Measurements from ENCODE around the gene PRKAG2. TPM values are rescaled to one million over a fixed set of nuclear protein-coding genes. Genes with fewer than 3 reads are reported as not detected.

PRKAG2 gene
- total RNA-seq, 1 donor from 2014 or later, result 20.6 TPM

DNA sequence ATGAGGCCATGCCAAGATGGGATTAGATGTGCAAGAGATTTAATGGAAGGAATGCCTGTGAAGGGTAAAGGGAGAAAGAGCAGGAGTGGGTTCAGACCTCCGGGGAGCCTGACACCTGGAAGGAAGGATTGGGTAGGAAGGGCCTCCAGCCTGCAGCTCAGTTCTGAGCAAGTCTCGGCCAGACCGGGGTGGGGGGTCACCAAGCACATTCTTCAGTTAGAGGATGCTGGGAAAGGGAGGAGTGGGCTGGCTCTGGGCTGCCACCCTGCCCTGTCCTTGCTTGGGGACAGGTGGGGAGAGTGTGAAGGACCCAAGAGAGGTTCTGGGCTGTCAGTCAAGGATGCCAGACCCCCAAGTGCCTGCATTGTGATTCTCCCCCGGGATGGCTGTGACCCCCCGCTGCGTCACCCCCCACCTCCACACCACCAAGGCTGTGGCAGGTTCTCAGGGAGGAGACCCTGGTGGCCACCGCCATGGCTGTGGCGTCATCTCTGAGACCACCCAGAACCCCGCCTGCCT, 16.5 kb upstream of the PRKAG2 start:
- Mint-ChIP-seq H3K4me3 (ENCODE audit: low read depth) (no peak overlapping the region), H3K27ac (no peak overlapping the region), H3K4me1 (ENCODE audit: low read depth) (peaks cover 10% of the 10 kb centered on the region), H3K36me3 (ENCODE audit: insufficient read depth) (no peaks in the 10 kb centered on the region), H3K27me3 (peaks cover 51% of the 10 kb centered on the region), H3K9me3 (ENCODE audit: low read depth) (no peaks in the 10 kb centered on the region)
- TF ChIP-seq, protein P1, sequence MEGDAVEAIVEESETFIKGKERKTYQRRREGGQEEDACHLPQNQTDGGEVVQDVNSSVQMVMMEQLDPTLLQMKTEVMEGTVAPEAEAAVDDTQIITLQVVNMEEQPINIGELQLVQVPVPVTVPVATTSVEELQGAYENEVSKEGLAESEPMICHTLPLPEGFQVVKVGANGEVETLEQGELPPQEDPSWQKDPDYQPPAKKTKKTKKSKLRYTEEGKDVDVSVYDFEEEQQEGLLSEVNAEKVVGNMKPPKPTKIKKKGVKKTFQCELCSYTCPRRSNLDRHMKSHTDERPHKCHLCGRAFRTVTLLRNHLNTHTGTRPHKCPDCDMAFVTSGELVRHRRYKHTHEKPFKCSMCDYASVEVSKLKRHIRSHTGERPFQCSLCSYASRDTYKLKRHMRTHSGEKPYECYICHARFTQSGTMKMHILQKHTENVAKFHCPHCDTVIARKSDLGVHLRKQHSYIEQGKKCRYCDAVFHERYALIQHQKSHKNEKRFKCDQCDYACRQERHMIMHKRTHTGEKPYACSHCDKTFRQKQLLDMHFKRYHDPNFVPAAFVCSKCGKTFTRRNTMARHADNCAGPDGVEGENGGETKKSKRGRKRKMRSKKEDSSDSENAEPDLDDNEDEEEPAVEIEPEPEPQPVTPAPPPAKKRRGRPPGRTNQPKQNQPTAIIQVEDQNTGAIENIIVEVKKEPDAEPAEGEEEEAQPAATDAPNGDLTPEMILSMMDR (IDR thresholded peaks at IDR 0.05; ENCODE audit: unreplicated experiment), result no peak
- DNase-seq (ENCODE audit: low spot score, unreplicated experiment), result no peak

DNA sequence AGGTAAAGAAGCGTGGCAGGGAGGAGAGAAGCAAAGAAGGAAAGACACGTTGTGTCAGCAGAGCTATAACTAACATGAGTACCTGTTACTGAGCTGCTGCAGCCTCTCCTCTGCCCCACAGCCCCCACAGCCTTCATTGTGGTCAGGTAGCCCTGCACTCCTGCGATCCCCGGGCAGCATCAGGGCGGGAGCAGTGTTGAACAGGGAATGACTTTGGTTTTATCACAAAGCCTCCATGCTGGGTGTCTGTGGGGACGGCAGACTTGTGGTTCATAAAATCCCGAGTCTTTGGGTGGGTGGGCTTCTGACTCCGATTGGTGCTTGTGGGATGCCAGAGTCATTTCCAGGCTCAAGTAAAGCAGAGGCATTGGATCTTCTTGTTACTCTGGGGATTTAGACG, 14.8 kb upstream of the PRKAG2 start:
- Mint-ChIP-seq H3K4me3 (ENCODE audit: low read depth) (no peak overlapping the region), H3K27me3 (peaks cover 63% of the 10 kb centered on the region), H3K4me1 (ENCODE audit: low read depth) (peaks cover 2% of the 10 kb centered on the region), H3K36me3 (ENCODE audit: insufficient read depth) (no peaks in the 10 kb centered on the region), H3K27ac (no peak overlapping the region), H3K9me3 (ENCODE audit: low read depth) (no peaks in the 10 kb centered on the region)
- no peak for DNase-seq (ENCODE audit: low spot score, unreplicated experiment)
- TF ChIP-seq, protein P1 (IDR thresholded peaks at IDR 0.05; ENCODE audit: unreplicated experiment), result no peak

DNA sequence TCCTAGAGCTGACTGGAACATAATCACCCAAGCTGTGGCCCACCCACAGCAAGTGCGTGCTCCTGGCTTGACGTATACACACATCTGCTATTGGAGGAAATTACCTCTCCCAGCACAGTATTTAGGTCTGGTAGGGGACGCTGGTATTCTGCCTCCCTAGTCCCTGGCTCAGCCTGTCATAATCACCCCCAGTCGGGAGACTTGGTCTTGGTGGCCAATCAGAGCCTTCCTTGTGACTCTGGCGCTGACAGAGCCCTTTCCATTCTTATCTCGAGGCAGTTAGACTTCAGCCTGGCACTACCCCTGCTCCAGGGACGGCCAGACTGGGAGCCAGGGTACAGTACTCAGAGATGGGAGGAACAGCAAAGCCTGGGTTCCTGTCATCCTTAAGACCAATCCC, 14.3 kb upstream of the PRKAG2 start:
- Mint-ChIP-seq H3K27ac (no peak overlapping the region), H3K36me3 (ENCODE audit: insufficient read depth) (no peaks in the 10 kb centered on the region), H3K27me3 (peaks cover 65% of the 10 kb centered on the region), H3K9me3 (ENCODE audit: low read depth) (no peaks in the 10 kb centered on the region), H3K4me3 (ENCODE audit: low read depth) (no peak overlapping the region), H3K4me1 (ENCODE audit: low read depth) (peaks cover 1% of the 10 kb centered on the region)
- DNase-seq (ENCODE audit: low spot score, unreplicated experiment), result no peak
- TF ChIP-seq, protein P1 (IDR thresholded peaks at IDR 0.05; ENCODE audit: unreplicated experiment), result no peak

DNA sequence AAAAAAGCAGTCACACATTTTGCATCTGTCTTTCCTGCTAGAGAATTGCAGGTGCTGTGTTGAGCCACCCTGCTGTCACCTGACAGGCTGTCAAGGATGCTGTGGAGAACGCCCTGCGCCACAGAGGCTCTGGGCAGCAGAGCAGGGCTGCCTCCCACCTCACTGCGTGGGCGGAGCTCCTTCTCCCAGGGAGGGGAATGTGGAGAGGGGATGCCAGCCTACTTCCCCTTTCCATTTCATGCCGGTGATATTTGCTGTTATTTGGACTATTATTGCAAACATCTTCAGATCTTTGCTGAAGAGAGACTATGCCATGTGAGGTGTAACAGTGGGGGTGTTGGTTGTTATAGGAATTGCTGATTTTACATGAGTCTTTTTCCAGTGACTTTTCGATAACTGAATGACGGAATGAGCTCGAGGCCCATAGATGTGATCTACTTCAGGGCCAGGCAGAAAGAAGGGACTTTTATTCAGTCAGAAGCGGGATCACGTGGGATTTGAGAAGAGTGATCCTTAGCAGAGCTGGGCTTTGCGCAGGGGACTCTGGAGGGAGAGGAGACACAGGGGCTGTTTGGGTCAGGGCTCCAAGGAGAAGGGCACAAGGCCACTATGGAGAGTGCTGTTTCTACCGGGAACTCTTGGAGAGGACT, 13.6 kb upstream of the PRKAG2 start:
- no peak overlapping the region for H3K4me3 Mint-ChIP-seq (ENCODE audit: low read depth)
- peaks cover 68% of the 10 kb centered on the region for H3K27me3 Mint-ChIP-seq

DNA sequence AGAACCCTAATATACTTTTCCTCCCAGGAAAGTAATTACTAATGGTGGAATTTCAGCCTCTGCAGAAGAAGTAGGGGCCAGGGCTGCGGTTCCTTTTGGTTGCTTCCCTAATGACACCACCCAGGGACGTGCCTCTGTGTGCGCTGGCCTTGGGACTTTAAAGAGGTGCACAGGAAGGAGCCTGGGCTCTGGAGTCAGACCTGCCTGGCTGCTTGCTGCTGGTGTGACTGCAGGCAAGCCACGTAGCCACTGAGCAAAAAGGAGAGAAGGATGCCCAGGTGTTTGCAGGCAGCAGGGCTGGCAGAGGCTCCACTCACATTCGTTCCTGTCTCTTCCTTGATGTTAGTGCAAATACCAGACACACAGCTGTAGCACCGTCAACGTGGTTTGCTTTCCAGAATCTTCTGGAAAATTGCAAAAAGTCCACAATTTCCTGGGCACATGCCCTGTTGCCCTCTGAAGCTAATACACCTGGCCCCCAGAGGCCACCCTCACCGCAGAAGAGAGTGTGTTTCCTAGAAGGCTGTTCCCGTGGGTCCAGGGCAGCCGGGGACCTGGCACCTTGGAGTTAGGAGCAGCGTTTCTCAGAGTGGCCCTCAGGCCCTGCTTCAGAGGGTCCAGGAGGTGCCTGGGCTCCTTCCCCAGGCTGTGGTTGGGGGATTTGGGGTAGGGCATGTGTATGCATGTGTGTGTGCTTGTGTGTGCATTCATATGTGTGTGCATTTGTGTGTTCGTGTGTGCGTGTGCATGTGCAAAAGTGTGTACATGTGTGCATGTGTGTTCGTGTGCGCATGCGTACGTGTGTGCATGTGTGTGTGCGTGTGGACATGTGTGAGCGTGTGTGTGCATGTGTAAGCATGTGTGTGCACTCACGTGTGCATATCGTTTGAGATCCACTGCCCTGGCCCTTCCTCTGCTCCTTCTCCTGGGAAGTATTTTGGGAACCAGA, 12.8 kb upstream of the PRKAG2 start:
- DNase-seq (ENCODE audit: low spot score, unreplicated experiment), result no peak
- Mint-ChIP-seq H3K27me3 (peaks cover 67% of the 10 kb centered on the region), H3K27ac (no peak overlapping the region), H3K9me3 (ENCODE audit: low read depth) (no peaks in the 10 kb centered on the region), H3K4me1 (ENCODE audit: low read depth) (peaks cover 1% of the 10 kb centered on the region), H3K36me3 (ENCODE audit: insufficient read depth) (no peaks in the 10 kb centered on the region), H3K4me3 (ENCODE audit: low read depth) (no peak overlapping the region)
- TF ChIP-seq, protein P1 (IDR thresholded peaks at IDR 0.05; ENCODE audit: unreplicated experiment), result no peak

More for the DNA sequence above, 13.6 kb upstream of the PRKAG2 start:
- Mint-ChIP-seq H3K27ac (no peak overlapping the region), H3K36me3 (ENCODE audit: insufficient read depth) (no peaks in the 10 kb centered on the region), H3K4me1 (ENCODE audit: low read depth) (peaks cover 1% of the 10 kb centered on the region), H3K9me3 (ENCODE audit: low read depth) (no peaks in the 10 kb centered on the region)
- TF ChIP-seq, protein P1 (IDR thresholded peaks at IDR 0.05; ENCODE audit: unreplicated experiment), result no peak
- no peak for DNase-seq (ENCODE audit: low spot score, unreplicated experiment)
